Measurements from ENCODE around the gene FAF1. TPM values are rescaled to one million over a fixed set of nuclear protein-coding genes. Genes with fewer than 3 reads are reported as not detected.

Gene FAF1
- total RNA-seq, 1 experiment from 2014 or later, result 109 TPM

GRCh38 chr1:50851466-50851865 lies 108.6 kb downstream of the FAF1 start:
- no peaks in the 10 kb centered on the region for H3K4me1 ChIP-seq (ENCODE audit: insufficient read depth, low read length, poor library complexity, severe bottlenecking)
- CTCF ChIA-PET, result no interaction called here
- POLR2A ChIA-PET (ENCODE audit: low non-redundant PET), result no interaction called here
- BruUV-seq (replicated peaks), result no TSS peak
- no peaks in the 10 kb centered on the region for H3K27me3 ChIP-seq (replicated peaks; ENCODE audit: insufficient read depth, low read depth, low read length, poor library complexity)
- DNase-seq (ENCODE audit: low spot score), result no peak
- H3K27ac ChIP-seq (ENCODE audit: low read depth, low read length, poor library complexity, severe bottlenecking), result no peak overlapping the region
- H3K36me3 ChIP-seq (ENCODE audit: insufficient read depth, low read length, poor library complexity, severe bottlenecking), result no peaks in the 10 kb centered on the region
- no peak overlapping the region for H3K4me3 ChIP-seq (ENCODE audit: low read depth, low read length, poor library complexity, severe bottlenecking)
- peaks cover 6% of the 10 kb centered on the region for H3K9me3 ChIP-seq (ENCODE audit: low read depth, low read length, poor library complexity, severe bottlenecking)
- intact Hi-C loops (cut with micrococcal nuclease; ENCODE audit: unreplicated experiment), result no loop called here
- TF ChIP-seq EZH2 (IDR thresholded peaks at IDR 0.05; ENCODE audit: borderline replicate concordance, low read depth, low read length, poor library complexity, severe bottlenecking) (no peak), CTCF (conservative IDR thresholded peaks at IDR 0.05; ENCODE audit: low read depth, low read length) (no peak)

GRCh38 chr1:50851034-50851433 lies 109.0 kb downstream of the FAF1 start:
- CTCF ChIA-PET, result no interaction called here
- no peak overlapping the region for H3K4me3 ChIP-seq (ENCODE audit: low read depth, low read length, poor library complexity, severe bottlenecking)
- POLR2A ChIA-PET (ENCODE audit: low non-redundant PET), result no interaction called here
- TF ChIP-seq CTCF (conservative IDR thresholded peaks at IDR 0.05; ENCODE audit: low read depth, low read length), result no peak
- TF ChIP-seq EZH2 (IDR thresholded peaks at IDR 0.05; ENCODE audit: borderline replicate concordance, low read depth, low read length, poor library complexity, severe bottlenecking), result no peak
- no peaks in the 10 kb centered on the region for H3K27me3 ChIP-seq (replicated peaks; ENCODE audit: insufficient read depth, low read depth, low read length, poor library complexity)
- no TSS peak for BruUV-seq (replicated peaks)
- no peak overlapping the region for H3K27ac ChIP-seq (ENCODE audit: low read depth, low read length, poor library complexity, severe bottlenecking)
- intact Hi-C loops (cut with micrococcal nuclease; ENCODE audit: unreplicated experiment), result no loop called here
- peaks cover 6% of the 10 kb centered on the region for H3K9me3 ChIP-seq (ENCODE audit: low read depth, low read length, poor library complexity, severe bottlenecking)
- H3K36me3 ChIP-seq (ENCODE audit: insufficient read depth, low read length, poor library complexity, severe bottlenecking), result no peaks in the 10 kb centered on the region
- no peak for DNase-seq (ENCODE audit: low spot score)
- H3K4me1 ChIP-seq (ENCODE audit: insufficient read depth, low read length, poor library complexity, severe bottlenecking), result no peaks in the 10 kb centered on the region

GRCh38 chr1:50847303-50847702 lies 112.8 kb downstream of the FAF1 start:
- Histone ChIP-seq H3K9me3 (ENCODE audit: low read depth, low read length, poor library complexity, severe bottlenecking) (peaks cover 6% of the 10 kb centered on the region), H3K4me1 (ENCODE audit: insufficient read depth, low read length, poor library complexity, severe bottlenecking) (no peaks in the 10 kb centered on the region), H3K4me3 (ENCODE audit: low read depth, low read length, poor library complexity, severe bottlenecking) (no peak overlapping the region), H3K27me3 (replicated peaks; ENCODE audit: insufficient read depth, low read depth, low read length, poor library complexity) (no peaks in the 10 kb centered on the region), H3K27ac (ENCODE audit: low read depth, low read length, poor library complexity, severe bottlenecking) (no peak overlapping the region), H3K36me3 (ENCODE audit: insufficient read depth, low read length, poor library complexity, severe bottlenecking) (no peaks in the 10 kb centered on the region)
- DNase-seq (ENCODE audit: low spot score), result no peak
- TF ChIP-seq EZH2 (IDR thresholded peaks at IDR 0.05; ENCODE audit: borderline replicate concordance, low read depth, low read length, poor library complexity, severe bottlenecking) (no peak), CTCF (conservative IDR thresholded peaks at IDR 0.05; ENCODE audit: low read depth, low read length) (no peak)
- ChIA-PET CTCF (no interaction called here), POLR2A (ENCODE audit: low non-redundant PET) (no interaction called here)
- intact Hi-C loops (cut with micrococcal nuclease; ENCODE audit: unreplicated experiment), result no loop called here
- BruUV-seq (replicated peaks), result no TSS peak
